NT2/D1 (cell line): ENCODE results near the gene SUOX.
"Not testable (repeated sequence)": the region's sequence is repeated elsewhere in the genome, so short reads cannot be mapped to it uniquely, and the experiment has no call there.

ENCODE experiments used
- DNase-seq: peaks from one replicate; pipeline ENCODE4 v3.0.0-alpha.2; 2011; ENCODE audit warnings: low read depth, low spot score
- H3K27me3 ChIP-seq: 2 replicates; pipeline ENCODE4 v1.6.0; 2011; ENCODE audit warnings: mild to moderate bottlenecking; ENCODE audit not compliant: insufficient read length, insufficient read depth
- H3K36me3 ChIP-seq: 2 replicates; pipeline ENCODE4 v1.6.1; 2011; ENCODE audit warnings: mild to moderate bottlenecking, low read length, mixed read lengths; ENCODE audit not compliant: insufficient read depth, insufficient read length
- H3K4me1 ChIP-seq: 2 replicates; pipeline ENCODE4 v1.5.1; 2011; ENCODE audit not compliant: insufficient read depth, insufficient read length
- H3K4me3 ChIP-seq: 2 replicates; pipeline ENCODE4 v1.5.1; 2011; ENCODE audit warnings: low read depth; ENCODE audit not compliant: insufficient read length
- H3K9ac ChIP-seq: 2 replicates; pipeline ENCODE4 v1.6.0; 2011; ENCODE audit warnings: low read depth; ENCODE audit not compliant: insufficient read length
- H3K9me3 ChIP-seq: 2 replicates; pipeline ENCODE4 v1.5.1; 2011; ENCODE audit warnings: mild to moderate bottlenecking, low read length; ENCODE audit not compliant: insufficient read depth
- SUZ12 ChIP-seq: IDR thresholded peaks from 2 replicates; pipeline ENCODE4 v1.6.1; 2011; ENCODE audit not compliant: insufficient read length, insufficient read depth; ENCODE audit errors: extremely low read depth
- YY1 ChIP-seq: IDR thresholded peaks from 2 replicates; pipeline ENCODE4 v1.6.1; 2011; ENCODE audit not compliant: insufficient read length, insufficient read depth
- ZNF274 ChIP-seq: IDR thresholded peaks from 2 replicates; pipeline ENCODE4 v1.6.1; 2011; ENCODE audit warnings: mild to moderate bottlenecking, low read depth, low read length

The SUOX gene

DNA sequence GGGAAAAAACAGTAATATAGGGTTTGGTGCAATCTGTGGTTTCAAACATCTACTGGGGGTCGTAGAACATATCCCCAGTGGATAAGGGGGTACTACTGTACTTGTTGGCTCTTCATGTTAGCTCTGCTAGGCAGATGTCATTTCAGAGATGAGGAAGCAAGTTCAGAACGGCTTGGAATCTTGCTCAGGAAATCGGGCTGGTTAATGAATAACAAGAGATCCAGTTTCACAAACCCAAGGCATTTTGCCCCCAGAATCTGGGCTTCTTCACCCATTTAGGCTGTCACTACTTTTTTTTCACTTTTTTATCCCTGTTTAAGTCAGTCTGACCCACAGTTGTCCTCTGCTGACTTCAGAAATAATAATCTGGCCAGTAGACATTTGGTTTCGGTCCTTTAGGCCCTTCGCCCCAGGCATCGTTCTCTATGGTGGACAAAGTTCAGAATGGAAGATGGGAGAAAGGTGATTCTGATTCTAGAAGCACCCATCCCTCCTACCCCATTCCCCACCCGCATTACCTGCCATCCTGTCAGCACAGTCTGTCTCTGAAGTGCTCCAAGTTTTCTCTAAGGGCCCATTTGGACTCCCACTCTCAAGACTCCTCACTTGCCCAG lies 4.5 kb downstream of the SUOX start:
- TF ChIP-seq YY1: no peak
- no peak for TF ChIP-seq ZNF274
- TF ChIP-seq SUZ12: no peak
- no peak for DNase-seq
- Histone ChIP-seq H3K9ac (no peak overlapping the region), H3K36me3 (peaks cover 28% of the 10 kb centered on the region), H3K27me3 (no peaks in the 10 kb centered on the region), H3K9me3 (no peaks in the 10 kb centered on the region; the same call in 1 of the 2 replicates), H3K4me1 (peaks cover 3% of the 10 kb centered on the region), H3K4me3 (no peak overlapping the region)

DNA sequence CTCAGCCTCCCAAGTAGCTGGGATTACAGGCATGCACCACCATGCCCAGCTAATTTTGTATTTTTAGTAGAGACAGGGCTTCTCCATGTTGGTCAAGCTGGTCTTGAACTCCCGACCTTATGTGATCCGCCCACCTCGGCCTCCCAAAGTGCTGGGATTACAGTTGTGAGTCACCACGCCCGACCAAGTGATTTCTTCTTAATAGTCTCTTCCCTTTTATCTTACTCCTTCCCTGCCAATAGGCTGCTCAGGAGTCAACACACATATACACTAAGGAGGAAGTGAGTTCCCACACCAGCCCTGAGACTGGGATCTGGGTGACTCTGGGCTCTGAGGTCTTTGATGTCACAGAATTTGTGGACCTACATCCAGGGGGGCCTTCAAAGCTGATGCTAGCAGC lies 6.3 kb downstream of the SUOX start:
- not testable (repeated sequence) for H3K4me3 ChIP-seq, H3K4me1 ChIP-seq, H3K9ac ChIP-seq, DNase-seq, H3K9me3 ChIP-seq, H3K27me3 ChIP-seq
- H3K36me3 ChIP-seq: peaks cover 28% of the 10 kb centered on the region

DNA sequence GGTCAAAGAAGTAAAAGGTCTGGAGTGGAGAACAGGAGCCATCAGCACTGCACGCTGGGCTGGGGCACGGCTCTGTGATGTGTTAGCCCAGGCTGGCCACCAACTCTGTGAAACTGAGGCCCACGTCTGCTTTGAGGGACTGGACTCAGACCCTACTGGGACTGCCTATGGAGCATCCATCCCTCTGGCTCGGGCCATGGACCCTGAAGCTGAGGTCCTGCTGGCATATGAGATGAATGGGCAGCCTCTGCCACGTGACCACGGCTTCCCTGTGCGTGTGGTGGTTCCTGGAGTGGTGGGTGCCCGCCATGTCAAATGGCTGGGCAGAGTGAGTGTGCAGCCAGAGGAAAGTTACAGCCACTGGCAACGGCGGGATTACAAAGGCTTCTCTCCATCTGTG lies 7.1 kb downstream of the SUOX start:
- H3K4me3 ChIP-seq: no peak overlapping the region
- no peak overlapping the region for H3K9ac ChIP-seq
- peaks cover 28% of the 10 kb centered on the region for H3K36me3 ChIP-seq
- DNase-seq: no peak
- no peak for TF ChIP-seq YY1
- TF ChIP-seq ZNF274: no peak
- no peak for TF ChIP-seq SUZ12
- no peaks in the 10 kb centered on the region; the same call in 1 of the 2 replicates for H3K9me3 ChIP-seq
- H3K27me3 ChIP-seq: no peaks in the 10 kb centered on the region
- H3K4me1 ChIP-seq: no peaks in the 10 kb centered on the region

DNA sequence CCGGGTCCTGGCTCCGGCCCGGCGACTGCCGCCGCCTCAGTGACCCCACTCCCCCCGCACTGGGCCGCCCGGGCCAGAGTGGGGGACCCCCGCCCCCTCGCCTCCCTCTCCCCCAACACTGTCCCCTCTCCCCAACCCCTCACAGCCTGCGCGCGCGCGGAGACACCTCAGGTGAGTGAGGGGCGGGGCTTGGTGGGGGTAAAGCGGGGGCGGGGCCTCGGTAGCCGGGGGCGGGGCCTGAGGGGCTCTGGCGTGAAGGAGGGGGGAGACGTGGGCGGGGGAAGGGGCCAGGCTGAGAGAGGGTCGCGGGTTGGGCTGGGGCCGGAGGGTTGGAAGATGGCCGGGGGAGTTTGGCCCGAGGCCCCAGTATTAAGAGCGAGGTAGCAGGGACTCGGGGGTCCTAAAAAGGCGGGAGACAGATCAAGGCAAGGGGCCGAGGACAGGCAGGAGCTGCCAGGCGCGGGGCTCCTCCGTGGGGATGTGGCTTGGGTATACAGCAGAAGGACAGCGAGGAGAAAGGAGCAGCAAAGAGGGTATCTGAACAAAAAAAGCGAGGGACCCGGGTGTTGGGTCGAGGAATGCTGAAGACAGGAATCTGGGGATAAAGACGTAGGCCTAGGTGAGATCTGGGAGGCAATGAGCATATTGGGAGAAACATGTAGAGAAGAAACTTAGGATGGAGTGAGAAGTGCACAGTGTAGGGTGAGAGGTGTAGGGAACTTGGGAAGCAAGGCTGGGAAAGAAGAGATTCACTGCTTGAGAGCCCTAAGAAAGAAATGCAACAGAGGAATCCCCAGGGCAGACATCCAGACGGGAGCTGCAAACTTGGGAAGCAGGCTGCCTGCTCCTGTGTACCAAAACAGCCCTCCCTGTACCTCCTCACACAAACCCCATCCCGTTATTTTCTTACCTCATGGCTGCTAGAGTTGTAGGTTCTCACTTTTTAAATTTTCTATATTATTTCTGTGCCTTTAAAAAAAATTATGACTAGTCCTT lies 10.8 kb downstream of the SUOX start:
- Histone ChIP-seq H3K4me1 (no peaks in the 10 kb centered on the region), H3K27me3 (no peaks in the 10 kb centered on the region), H3K9me3 (no peaks in the 10 kb centered on the region), H3K4me3 (peak overlapping the region; percentile 72), H3K9ac (peak overlapping the region; percentile 89), H3K36me3 (peaks cover 16% of the 10 kb centered on the region)
- no peak for DNase-seq
- no peak for TF ChIP-seq SUZ12
- no peak for TF ChIP-seq ZNF274

DNA sequence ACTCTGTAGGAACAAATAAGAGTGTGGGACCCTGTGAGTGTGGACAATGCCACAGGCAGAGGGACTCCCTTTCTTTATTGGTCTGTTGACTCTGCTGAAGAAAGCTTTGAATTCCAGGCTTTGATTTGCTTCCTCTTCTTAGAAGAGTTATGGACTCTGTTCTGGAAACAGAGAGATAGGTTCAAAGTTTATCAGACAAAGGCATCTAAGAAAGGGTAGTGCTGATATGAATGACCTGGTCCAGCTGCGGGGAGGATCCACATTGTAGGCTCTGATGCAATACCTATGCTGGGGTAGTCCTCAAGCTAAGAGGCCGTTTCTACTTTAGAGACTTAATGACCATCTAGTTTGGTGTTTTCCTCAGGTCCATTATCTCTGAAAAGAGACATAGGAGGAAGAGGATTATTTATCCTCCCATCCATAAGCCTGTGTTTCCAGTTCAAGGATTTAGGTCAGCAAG lies 13.1 kb downstream of the SUOX start:
- no peaks in the 10 kb centered on the region for H3K27me3 ChIP-seq
- H3K9ac ChIP-seq: no peak overlapping the region
- no peaks in the 10 kb centered on the region for H3K36me3 ChIP-seq
- H3K9me3 ChIP-seq: no peaks in the 10 kb centered on the region
- TF ChIP-seq SUZ12 (no peak), YY1 (no peak), ZNF274 (no peak)
- no peaks in the 10 kb centered on the region for H3K4me1 ChIP-seq
- no peak overlapping the region for H3K4me3 ChIP-seq
- DNase-seq: no peak

DNA sequence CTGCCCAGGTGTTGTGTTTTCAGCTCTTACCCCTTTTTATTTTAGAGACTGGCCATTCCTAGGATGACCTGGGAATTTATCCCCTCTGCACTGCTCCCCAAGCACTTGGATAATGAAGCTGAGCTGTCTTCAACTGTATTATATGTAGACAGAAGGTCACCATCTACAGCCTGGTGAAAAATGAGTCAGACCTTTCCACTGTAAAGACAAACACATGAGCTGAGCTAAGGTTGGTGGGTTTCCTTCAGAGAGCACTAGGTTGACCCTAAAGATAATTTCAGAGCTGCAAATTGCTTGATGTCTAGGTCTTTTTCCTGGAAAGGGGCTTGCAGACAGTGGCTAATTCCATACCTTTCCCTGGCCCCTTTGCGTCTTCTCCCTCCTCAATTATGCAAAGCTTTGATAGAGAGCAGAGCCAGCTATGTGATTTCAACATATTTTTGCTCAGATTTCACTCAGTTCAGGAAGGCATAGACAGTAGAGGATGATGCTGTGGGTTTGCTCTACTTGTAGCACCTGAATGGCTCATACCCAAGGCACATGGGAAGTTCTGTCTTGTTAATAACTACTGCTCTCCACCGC lies 14.5 kb downstream of the SUOX start:
- Histone ChIP-seq H3K4me3 (no peak overlapping the region), H3K9ac (no peak overlapping the region), H3K9me3 (no peaks in the 10 kb centered on the region), H3K36me3 (no peaks in the 10 kb centered on the region), H3K4me1 (no peaks in the 10 kb centered on the region), H3K27me3 (no peaks in the 10 kb centered on the region)
- TF ChIP-seq YY1: no peak
- TF ChIP-seq ZNF274: no peak
- no peak for TF ChIP-seq SUZ12
- no peak for DNase-seq

DNA sequence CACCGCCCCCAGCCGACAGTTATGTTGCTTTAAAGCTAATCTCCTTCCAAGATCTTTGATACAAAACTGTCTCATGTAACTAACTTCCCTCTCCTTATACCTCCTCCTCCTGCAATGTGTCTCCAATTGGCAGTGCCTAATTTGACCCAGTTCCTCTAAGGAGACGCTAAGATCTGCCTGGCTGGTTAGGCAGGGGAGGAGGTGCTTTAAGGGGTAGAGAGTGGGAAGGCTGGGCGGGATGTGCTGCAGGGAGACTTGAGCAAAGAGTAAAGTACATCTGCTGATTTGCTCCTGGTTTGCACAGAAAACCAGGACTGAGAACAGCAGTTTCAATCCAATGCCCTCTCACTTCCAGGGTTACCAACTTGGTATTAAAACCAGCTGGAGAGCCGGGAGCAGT lies 16.4 kb downstream of the SUOX start:
- no peak for DNase-seq
- no peaks in the 10 kb centered on the region for H3K36me3 ChIP-seq
- H3K9me3 ChIP-seq: no peaks in the 10 kb centered on the region
- H3K9ac ChIP-seq: no peak overlapping the region
- no peak overlapping the region for H3K4me3 ChIP-seq
- H3K4me1 ChIP-seq: no peaks in the 10 kb centered on the region
- H3K27me3 ChIP-seq: no peaks in the 10 kb centered on the region
- TF ChIP-seq ZNF274 (no peak), SUZ12 (no peak), YY1 (no peak)
